Glomerular visceral epithelial cell (primary cell): Measurements from ENCODE around the gene PNPLA7.

ENCODE experiments used
- DNase-seq: peaks from one replicate; pipeline ENCODE4 v3.0.0-alpha.2; 2016; ENCODE audit errors: extremely low spot score

PNPLA7 gene

GRCh38 chr9:137435980-137436760 lies 114.0 kb downstream of the PNPLA7 start:
- DNase-seq, result peak; percentile 95

- DNase-seq, result no peak
Observed at GRCh38 chr9:137435381-137435891, 114.8 kb downstream of the PNPLA7 start.

- DNase-seq, result no peak
Observed at GRCh38 chr9:137434498-137435380, 115.5 kb downstream of the PNPLA7 start.

- no peak for DNase-seq
Observed at GRCh38 chr9:137433916-137434431, 116.2 kb downstream of the PNPLA7 start.

- no peak for DNase-seq
Observed at GRCh38 chr9:137433349-137433915, 116.8 kb downstream of the PNPLA7 start.

- DNase-seq, result no peak
Observed at GRCh38 chr9:137432687-137433348, 117.4 kb downstream of the PNPLA7 start.

GRCh38 chr9:137431416-137431931 lies 118.7 kb downstream of the PNPLA7 start:
- DNase-seq, result no peak

GRCh38 chr9:137430723-137431415 lies 119.3 kb downstream of the PNPLA7 start:
- no peak for DNase-seq

- DNase-seq, result no peak
Observed at GRCh38 chr9:137429974-137430722, 120.1 kb downstream of the PNPLA7 start.

GRCh38 chr9:137429546-137429890 lies 120.7 kb downstream of the PNPLA7 start:
- no peak for DNase-seq

GRCh38 chr9:137428841-137429545 lies 121.2 kb downstream of the PNPLA7 start:
- DNase-seq, result no peak

- no peak for DNase-seq
Observed at GRCh38 chr9:137428311-137428630, 121.9 kb downstream of the PNPLA7 start.

GRCh38 chr9:137427454-137428310 lies 122.5 kb downstream of the PNPLA7 start:
- DNase-seq, result no peak

GRCh38 chr9:137426018-137426681 lies 124.1 kb downstream of the PNPLA7 start:
- DNase-seq, result no peak

- DNase-seq, result peak; percentile 57
Observed at GRCh38 chr9:137423514-137424291, 126.5 kb downstream of the PNPLA7 start.

GRCh38 chr9:137422604-137423513 lies 127.3 kb downstream of the PNPLA7 start, which contains the start of the genes EXD3 and NOXA1:
TSS of gene EXD3 (minus strand) at chr9:137423162. CDS start at chr9:137395357, 27,805 bp downstream.
TSS of gene NOXA1 (plus strand) at chr9:137423393. CDS start at chr9:137423530, 137 bp downstream.
- DNase-seq, result peak; percentile 96
